Smooth muscle cell (in vitro differentiated cells): ENCODE measurements around the gene TIMP1. TPM values are rescaled to one million over a fixed set of nuclear protein-coding genes. Genes with fewer than 3 reads are reported as not detected.

Experiments
- DNase-seq: peaks from one replicate; lab custom pipeline; 2025; ENCODE audit not compliant: unreplicated experiment; lab: John Stamatoyannopoulos, UW
- H2AFZ ChIP-seq: fragments of 200-600 bp; sonication (generic); 2 replicates; pipeline ENCODE4 v1.6.0; 2016; ENCODE audit warnings: antibody characterized with exemption, low read depth, mild to moderate bottlenecking
- H3F3A ChIP-seq: fragments of 200-600 bp; sonication (generic); 2 replicates; pipeline ENCODE4 v1.6.0; 2017; ENCODE audit warnings: antibody characterized with exemption, low read depth
- H3K27ac ChIP-seq: fragments of 200-600 bp; sonication (generic); 2 replicates; pipeline ENCODE4 v1.5.1; 2016; ENCODE audit warnings: low read depth, mild to moderate bottlenecking
- H3K27me3 ChIP-seq: fragments of 200-600 bp; sonication (generic); 2 replicates; pipeline ENCODE4 v1.6.1; 2016; ENCODE audit warnings: low read depth, mild to moderate bottlenecking
- H3K36me3 ChIP-seq: fragments of 200-600 bp; sonication (generic); 2 replicates; pipeline ENCODE4 v1.5.1; 2016; ENCODE audit warnings: low read depth
- H3K4me1 ChIP-seq: fragments of 200-600 bp; sonication (generic); 2 replicates; pipeline ENCODE4 v1.5.1; 2016; ENCODE audit warnings: low read depth
- H3K4me2 ChIP-seq: fragments of 200-600 bp; sonication (generic); 2 replicates; pipeline ENCODE4 v1.6.0; 2016; ENCODE audit warnings: mild to moderate bottlenecking
- H3K4me3 ChIP-seq: fragments of 200-600 bp; sonication (generic); 2 replicates; pipeline ENCODE4 v1.5.1; 2016; ENCODE audit warnings: mild to moderate bottlenecking
- H3K79me2 ChIP-seq: fragments of 200-600 bp; sonication (generic); 2 replicates; pipeline ENCODE4 v1.6.0; 2016; ENCODE audit warnings: low read depth, mild to moderate bottlenecking
- H3K9ac ChIP-seq: fragments of 200-600 bp; sonication (generic); 2 replicates; pipeline ENCODE4 v1.6.0; 2016; ENCODE audit warnings: low read depth
- H3K9me3 ChIP-seq: fragments of 200-600 bp; sonication (generic); replicated peaks from 2 replicates; pipeline ENCODE4 v1.5.1; 2016; ENCODE audit warnings: low read depth
- H4K20me1 ChIP-seq: fragments of 200-600 bp; sonication (generic); 2 replicates; pipeline ENCODE4 v1.6.0; 2016; ENCODE audit warnings: low read depth
- CTCF ChIP-seq: fragments of 200-600 bp; sonication (generic); IDR thresholded peaks from 2 replicates; pipeline ENCODE4 v1.5.1; 2017; ENCODE audit warnings: borderline replicate concordance, mild to moderate bottlenecking, antibody characterized with exemption; ENCODE audit not compliant: insufficient read depth, poor library complexity, severe bottlenecking
- WGBS: methylation state at CpG from one replicate; pipeline ENCODE4 v1.1.7; 2016; ENCODE audit warnings: low lambda C conversion rate; 5-methylcytosine and 5-hydroxymethylcytosine counted together
- polyA plus RNA-seq: library from polyadenylated mRNA; unstranded; fragments of >200 nt; fragmentation: Nextera tagmentation; extraction: Ambion mirVana; gene quantifications from 2 replicates; pipeline ENCODE4 v1.2.1, GENCODE V29; 2016
- total RNA-seq: library from RNA; depleted of rRNA; stranded (reverse); fragments of >200 nt; gene quantifications from 2 replicates; pipeline ENCODE4 v1.2.3, GENCODE V29; 2014

TIMP1 gene
- total and polyA plus RNA-seq, 2 experiments from 2014 or later: 3,796 to 15,830 TPM

GRCh38 chrX:47623540-47624027 is 41.3 kb downstream of the TIMP1 start:
- Histone ChIP-seq H3K9me3 (no peaks in the 10 kb centered on the region), H3K4me3 (peak overlapping the region; percentile 35), H4K20me1 (no peaks in the 10 kb centered on the region), H3K27ac (no peak overlapping the region), H3K4me2 (peak overlapping the region; percentile 80), H3K27me3 (no peaks in the 10 kb centered on the region), H3K36me3 (no peaks in the 10 kb centered on the region), H2AFZ (no peak overlapping the region), H3K4me1 (no peaks in the 10 kb centered on the region), H3F3A (no peaks in the 10 kb centered on the region), H3K79me2 (no peaks in the 10 kb centered on the region), H3K9ac (no peak overlapping the region)
- peak; percentile 5 for DNase-seq
- WGBS: 55% methylated on average over 35 of the region's 35 CpGs
- no peak for TF ChIP-seq CTCF

- Histone ChIP-seq H3K4me1 (no peaks in the 10 kb centered on the region), H3K4me3 (no peak overlapping the region), H3K9me3 (no peaks in the 10 kb centered on the region), H3K27ac (no peak overlapping the region), H3K36me3 (no peaks in the 10 kb centered on the region), H3K4me2 (no peak overlapping the region), H3F3A (no peaks in the 10 kb centered on the region), H3K9ac (no peak overlapping the region), H4K20me1 (no peaks in the 10 kb centered on the region), H2AFZ (no peak overlapping the region), H3K79me2 (no peaks in the 10 kb centered on the region), H3K27me3 (no peaks in the 10 kb centered on the region)
- 96% methylated on average over 2 of the region's 2 CpGs for WGBS
- no peak for TF ChIP-seq CTCF
- DNase-seq: no peak
Measured at GRCh38 chrX:47625365-47625764, 43.1 kb downstream of the TIMP1 start.

- no peaks in the 10 kb centered on the region for H3K9me3 ChIP-seq
- no peak for DNase-seq
- no peak overlapping the region for H3K4me2 ChIP-seq
- H3K4me1 ChIP-seq: no peaks in the 10 kb centered on the region
- 57% methylated on average over 1 of the region's 1 CpG for WGBS
- no peaks in the 10 kb centered on the region for H3K36me3 ChIP-seq
- H3K79me2 ChIP-seq: no peaks in the 10 kb centered on the region
- H3K4me3 ChIP-seq: no peak overlapping the region
- TF ChIP-seq CTCF: no peak
- no peak overlapping the region for H3K9ac ChIP-seq
- no peak overlapping the region for H2AFZ ChIP-seq
- no peaks in the 10 kb centered on the region for H3F3A ChIP-seq
- H3K27me3 ChIP-seq: no peaks in the 10 kb centered on the region
- H3K27ac ChIP-seq: no peak overlapping the region
- H4K20me1 ChIP-seq: no peaks in the 10 kb centered on the region
Measured at GRCh38 chrX:47628982-47629381, 46.7 kb downstream of the TIMP1 start.
